Dendritic cell treated with granulocyte-macrophage colony-stimulating factor and Interleukin-4, amounts not matched to agents 40 ng/mL and 50 ng/mL, for 4 days (primary cell): ENCODE results near the gene DIPK1C.

Source experiments
- H3K27ac Mint-ChIP-seq: one replicate; pipeline ENCODE4 v1.8.0; 2022; ENCODE audit warnings: mild to moderate bottlenecking, mixed read lengths
- H3K27me3 Mint-ChIP-seq: one replicate; pipeline ENCODE4 v1.8.0; 2022; ENCODE audit warnings: mild to moderate bottlenecking, mixed read lengths
- H3K36me3 Mint-ChIP-seq: one replicate; pipeline ENCODE4 v1.8.0; 2022; ENCODE audit warnings: low read depth, mixed read lengths
- H3K4me1 Mint-ChIP-seq: one replicate; pipeline ENCODE4 v1.8.0; 2022; ENCODE audit warnings: low read depth, mixed read lengths
- H3K4me3 Mint-ChIP-seq: one replicate; pipeline ENCODE4 v1.8.0; 2022; ENCODE audit warnings: mild to moderate bottlenecking, moderate library complexity, mixed read lengths
- H3K9me3 Mint-ChIP-seq: one replicate; pipeline ENCODE4 v1.8.0; 2022; ENCODE audit warnings: mixed read lengths
- intact Hi-C: fragments of 100-400 bp; cut with micrococcal nuclease; formaldehyde crosslinking; loops from one replicate; pipeline ENCODE4 v1.15.0; 2022

The DIPK1C gene

DNA sequence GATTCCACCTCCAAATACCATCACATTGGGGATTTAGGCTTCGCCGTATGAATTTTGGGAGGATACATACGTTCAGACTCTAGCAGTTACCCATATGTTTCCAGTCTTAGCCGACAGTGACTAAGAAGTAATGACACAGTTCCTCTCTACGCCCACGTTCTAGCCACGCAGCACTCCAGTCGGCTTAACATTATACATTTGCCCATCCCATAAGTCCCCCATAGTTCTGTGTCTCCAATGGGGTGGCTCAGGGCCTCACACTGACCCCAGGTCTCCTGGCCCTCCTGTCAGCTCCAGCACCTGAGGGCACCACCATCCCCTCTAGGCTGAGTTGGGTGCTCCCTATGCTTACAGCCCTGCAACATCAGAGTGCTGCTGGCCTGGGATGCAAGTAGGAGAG, 20.7 kb upstream of the DIPK1C start:
- Mint-ChIP-seq H3K27me3 (no peaks in the 10 kb centered on the region), H3K4me1 (peaks cover 32% of the 10 kb centered on the region), H3K4me3 (no peak overlapping the region), H3K27ac (no peak overlapping the region), H3K36me3 (no peaks in the 10 kb centered on the region), H3K9me3 (no peaks in the 10 kb centered on the region)
- intact Hi-C loops = no loop called here

DNA sequence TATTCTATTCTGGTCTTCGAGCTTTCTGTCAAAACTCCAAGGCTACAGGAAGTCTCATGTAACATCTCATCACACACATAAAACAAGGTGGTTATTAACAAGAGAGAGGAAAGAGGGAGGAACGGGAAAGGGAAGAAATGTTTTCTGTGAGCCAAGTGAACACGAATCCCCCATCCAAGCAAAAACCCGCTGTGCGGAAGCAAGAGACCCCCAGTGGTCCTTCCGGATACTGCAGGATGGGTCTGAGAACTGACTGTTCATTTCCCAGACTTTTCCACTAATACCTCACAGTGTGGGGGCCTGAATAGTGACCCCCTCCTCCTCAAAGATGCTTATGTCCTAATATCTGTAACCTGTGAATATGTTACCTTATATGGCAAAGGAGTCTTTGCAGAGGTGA, 19.0 kb upstream of the DIPK1C start:
- Mint-ChIP-seq H3K4me3 (no peak overlapping the region), H3K4me1 (peaks cover 32% of the 10 kb centered on the region), H3K27ac (no peak overlapping the region), H3K9me3 (no peaks in the 10 kb centered on the region), H3K27me3 (no peaks in the 10 kb centered on the region), H3K36me3 (no peaks in the 10 kb centered on the region)
- intact Hi-C loops = no loop called here

DNA sequence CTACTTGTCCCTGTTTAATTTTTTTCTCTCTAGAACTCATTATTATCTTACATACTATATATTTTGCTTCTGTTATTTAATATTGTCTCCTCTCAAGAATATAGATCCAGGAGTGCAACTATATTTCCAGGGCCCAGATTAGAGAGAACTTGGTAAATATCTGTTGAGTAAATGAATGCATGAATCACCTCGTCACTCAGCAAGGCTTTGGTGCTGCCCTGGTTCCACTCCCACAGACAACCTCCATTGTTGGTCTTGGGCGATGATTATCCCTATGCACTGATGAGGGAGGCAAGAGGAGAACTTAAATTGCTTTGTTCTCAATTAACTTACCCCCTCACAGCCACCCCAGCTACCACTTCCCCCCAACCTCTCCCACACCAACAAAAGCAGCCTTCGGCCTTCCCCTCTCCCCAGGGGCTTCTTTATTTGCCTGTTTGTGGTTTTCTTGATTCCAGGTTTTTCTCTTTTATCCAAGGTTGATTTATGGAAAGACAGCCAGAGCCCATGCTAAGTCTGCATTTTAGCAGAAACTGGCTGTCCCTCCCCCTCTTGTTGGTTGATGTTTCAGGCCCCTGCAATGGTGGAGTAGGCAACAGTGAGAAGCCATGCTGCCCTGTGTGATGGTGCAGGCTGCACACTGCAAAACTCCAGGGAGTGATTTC, 17.0 kb upstream of the DIPK1C start:
- no peaks in the 10 kb centered on the region for H3K27me3 Mint-ChIP-seq
- no peak overlapping the region for H3K4me3 Mint-ChIP-seq
- no peaks in the 10 kb centered on the region for H3K36me3 Mint-ChIP-seq
- peaks cover 18% of the 10 kb centered on the region for H3K4me1 Mint-ChIP-seq
- no peak overlapping the region for H3K27ac Mint-ChIP-seq
- peaks cover 10% of the 10 kb centered on the region for H3K9me3 Mint-ChIP-seq
- intact Hi-C loops = no loop called here

- intact Hi-C loops = no loop called here
- no peaks in the 10 kb centered on the region for H3K4me1 Mint-ChIP-seq
- H3K27me3 Mint-ChIP-seq = no peaks in the 10 kb centered on the region
- no peaks in the 10 kb centered on the region for H3K36me3 Mint-ChIP-seq
- H3K9me3 Mint-ChIP-seq = peaks cover 10% of the 10 kb centered on the region
- no peak overlapping the region for H3K27ac Mint-ChIP-seq
- H3K4me3 Mint-ChIP-seq = no peak overlapping the region
Observed at GRCh38 chr18:74472312-74472711, 15.2 kb upstream of the DIPK1C start.

DNA sequence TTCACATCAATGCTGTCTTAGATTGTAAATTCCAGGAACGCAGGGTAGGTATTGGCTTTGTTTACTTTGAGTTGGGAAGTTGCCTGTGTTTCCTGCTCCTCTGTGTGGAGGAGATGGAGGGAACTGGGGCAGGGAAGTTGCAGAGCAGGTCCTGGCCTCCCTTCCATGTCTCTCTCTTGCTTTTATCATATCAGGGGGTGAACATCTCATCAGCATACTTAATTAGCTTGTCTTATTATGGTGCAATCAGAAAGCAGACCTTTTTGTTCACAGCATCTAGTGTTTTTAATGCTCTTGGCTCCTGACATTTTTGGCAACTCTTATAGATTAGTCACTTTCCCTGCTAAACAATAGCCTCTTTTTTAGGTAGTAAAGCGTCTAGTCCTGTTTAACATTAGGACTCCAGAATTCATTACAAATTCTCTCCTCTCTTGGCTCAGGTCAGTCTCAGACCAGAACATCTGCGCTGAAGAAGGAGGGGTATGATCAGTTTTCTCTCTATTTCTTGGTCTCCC, 11.5 kb upstream of the DIPK1C start:
- Mint-ChIP-seq H3K27me3 (peaks cover 3% of the 10 kb centered on the region), H3K27ac (no peak overlapping the region), H3K4me1 (no peaks in the 10 kb centered on the region), H3K36me3 (no peaks in the 10 kb centered on the region), H3K4me3 (no peak overlapping the region), H3K9me3 (peaks cover 10% of the 10 kb centered on the region)
- intact Hi-C loops = no loop called here

- no peaks in the 10 kb centered on the region for H3K36me3 Mint-ChIP-seq
- no peak overlapping the region for H3K27ac Mint-ChIP-seq
- intact Hi-C loops = no loop called here
- no peak overlapping the region for H3K4me3 Mint-ChIP-seq
- peaks cover 7% of the 10 kb centered on the region for H3K27me3 Mint-ChIP-seq
- no peaks in the 10 kb centered on the region for H3K4me1 Mint-ChIP-seq
- H3K9me3 Mint-ChIP-seq = peaks cover 10% of the 10 kb centered on the region
Observed at GRCh38 chr18:74465775-74466174, 8.7 kb upstream of the DIPK1C start.

- H3K9me3 Mint-ChIP-seq = no peaks in the 10 kb centered on the region
- no peak overlapping the region for H3K27ac Mint-ChIP-seq
- H3K27me3 Mint-ChIP-seq = peaks cover 19% of the 10 kb centered on the region
- no peaks in the 10 kb centered on the region for H3K36me3 Mint-ChIP-seq
- H3K4me1 Mint-ChIP-seq = no peaks in the 10 kb centered on the region
- H3K4me3 Mint-ChIP-seq = no peak overlapping the region
- intact Hi-C loops = no loop called here
Observed at GRCh38 chr18:74463983-74464382, 6.9 kb upstream of the DIPK1C start.

DNA sequence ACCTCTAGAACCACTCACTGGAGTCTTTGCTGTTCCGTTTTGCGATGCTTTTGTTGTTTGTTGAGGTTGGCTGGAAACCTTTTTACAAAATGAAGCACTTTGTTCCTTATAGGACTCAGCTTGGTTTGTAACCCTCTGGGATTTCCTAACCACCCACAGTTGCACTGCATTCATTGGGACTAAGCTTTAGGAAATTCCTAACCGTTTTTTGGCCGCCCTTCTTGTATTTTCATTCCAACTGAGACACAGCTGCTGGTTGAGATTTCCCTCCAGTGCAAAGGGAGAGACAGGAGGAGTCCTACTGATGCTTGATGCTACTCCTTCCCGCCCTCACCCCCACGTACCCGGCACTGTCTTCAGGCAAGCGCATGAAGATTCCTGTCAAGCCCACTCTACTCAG, 6.1 kb upstream of the DIPK1C start:
- H3K27ac Mint-ChIP-seq = no peak overlapping the region
- H3K9me3 Mint-ChIP-seq = no peaks in the 10 kb centered on the region
- peaks cover 2% of the 10 kb centered on the region for H3K4me1 Mint-ChIP-seq
- intact Hi-C loops = no loop called here
- H3K36me3 Mint-ChIP-seq = no peaks in the 10 kb centered on the region
- peaks cover 26% of the 10 kb centered on the region for H3K27me3 Mint-ChIP-seq
- H3K4me3 Mint-ChIP-seq = no peak overlapping the region

DNA sequence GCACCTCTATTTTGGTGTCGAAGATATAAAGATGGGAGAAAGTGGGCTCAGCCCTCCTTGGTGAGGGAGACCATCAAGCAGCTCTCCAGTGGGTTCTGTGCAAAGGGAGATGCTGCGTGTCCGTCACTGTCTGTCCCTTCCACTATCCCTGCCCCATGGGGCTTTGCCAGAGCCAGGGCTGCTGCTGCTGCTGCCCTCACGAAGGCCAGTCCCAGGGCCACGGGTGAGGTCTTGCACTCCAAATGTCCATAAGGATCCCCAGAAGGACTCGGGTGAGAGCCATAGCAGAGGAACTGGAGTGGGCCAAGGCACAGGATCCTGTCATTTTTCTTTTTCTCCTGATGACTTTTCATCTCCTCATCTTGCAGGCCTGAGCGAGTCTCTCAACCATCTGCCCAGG, 3.7 kb upstream of the DIPK1C start:
- no peak overlapping the region for H3K4me3 Mint-ChIP-seq
- no peaks in the 10 kb centered on the region for H3K9me3 Mint-ChIP-seq
- peaks cover 18% of the 10 kb centered on the region for H3K4me1 Mint-ChIP-seq
- peaks cover 46% of the 10 kb centered on the region for H3K27me3 Mint-ChIP-seq
- intact Hi-C loops = no loop called here
- no peak overlapping the region for H3K27ac Mint-ChIP-seq
- no peaks in the 10 kb centered on the region for H3K36me3 Mint-ChIP-seq

DNA sequence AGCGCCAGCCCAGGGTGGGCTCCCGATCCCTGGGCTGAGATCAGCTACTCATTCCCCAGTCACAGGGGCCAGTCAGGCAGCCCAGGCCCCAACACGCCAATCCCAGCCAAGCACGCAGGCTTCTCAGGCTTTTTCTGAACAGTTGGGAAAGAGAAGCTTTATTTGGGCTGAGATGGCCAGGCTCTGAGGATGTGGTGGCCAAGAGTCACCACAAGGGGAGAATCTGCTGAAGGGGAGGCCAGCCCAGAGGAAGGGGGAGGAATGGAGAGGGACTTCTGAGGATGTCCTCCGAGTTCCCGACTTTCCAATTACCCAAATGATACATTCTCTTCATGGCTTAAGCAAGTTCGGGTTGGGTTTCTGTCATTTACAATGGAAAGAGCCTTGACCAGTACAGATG, 2.8 kb upstream of the DIPK1C start:
- no peak overlapping the region for H3K4me3 Mint-ChIP-seq
- H3K27me3 Mint-ChIP-seq = peaks cover 52% of the 10 kb centered on the region
- no peaks in the 10 kb centered on the region for H3K36me3 Mint-ChIP-seq
- no peak overlapping the region for H3K27ac Mint-ChIP-seq
- intact Hi-C loops = no loop called here
- peaks cover 18% of the 10 kb centered on the region for H3K4me1 Mint-ChIP-seq
- no peaks in the 10 kb centered on the region for H3K9me3 Mint-ChIP-seq

DNA sequence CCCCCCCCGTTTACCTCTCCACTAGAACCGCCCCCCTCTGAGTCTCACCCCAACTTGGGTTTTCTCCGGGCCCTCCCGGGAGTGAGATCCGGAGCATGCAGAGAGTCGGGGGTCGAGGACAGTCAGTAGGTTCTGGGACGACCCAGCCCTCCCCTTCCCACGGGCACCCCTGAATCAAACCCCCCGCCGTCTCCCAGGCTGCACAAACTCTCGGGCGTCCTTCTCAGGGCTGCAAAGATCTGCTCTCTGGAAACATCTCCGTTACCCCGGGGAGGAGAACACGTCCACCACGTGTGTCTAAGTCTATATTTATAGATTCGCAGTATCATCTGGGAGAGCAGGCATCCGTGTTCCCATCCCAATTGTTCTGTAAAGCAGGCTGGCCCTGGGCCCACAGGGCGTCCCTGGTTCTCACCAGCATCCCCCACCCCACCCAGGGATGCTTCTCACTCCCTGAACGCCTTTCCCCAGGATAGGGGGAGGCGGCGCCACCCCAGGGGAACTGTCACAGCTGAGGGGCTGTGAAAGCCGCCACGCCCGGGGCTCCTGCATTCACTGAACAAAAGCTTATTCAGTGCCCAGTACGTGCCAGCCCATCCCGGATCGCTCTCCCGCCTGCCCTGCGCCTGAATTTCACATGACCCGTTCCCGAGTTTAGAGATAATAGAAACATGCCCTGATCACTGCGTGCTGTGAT, 765 bp upstream of the DIPK1C start:
- no peaks in the 10 kb centered on the region for H3K9me3 Mint-ChIP-seq
- H3K27ac Mint-ChIP-seq = no peak overlapping the region
- no peak overlapping the region for H3K4me3 Mint-ChIP-seq
- peaks cover 18% of the 10 kb centered on the region for H3K4me1 Mint-ChIP-seq
- intact Hi-C loops = no loop called here
- no peaks in the 10 kb centered on the region for H3K36me3 Mint-ChIP-seq
- H3K27me3 Mint-ChIP-seq = peaks cover 65% of the 10 kb centered on the region

DNA sequence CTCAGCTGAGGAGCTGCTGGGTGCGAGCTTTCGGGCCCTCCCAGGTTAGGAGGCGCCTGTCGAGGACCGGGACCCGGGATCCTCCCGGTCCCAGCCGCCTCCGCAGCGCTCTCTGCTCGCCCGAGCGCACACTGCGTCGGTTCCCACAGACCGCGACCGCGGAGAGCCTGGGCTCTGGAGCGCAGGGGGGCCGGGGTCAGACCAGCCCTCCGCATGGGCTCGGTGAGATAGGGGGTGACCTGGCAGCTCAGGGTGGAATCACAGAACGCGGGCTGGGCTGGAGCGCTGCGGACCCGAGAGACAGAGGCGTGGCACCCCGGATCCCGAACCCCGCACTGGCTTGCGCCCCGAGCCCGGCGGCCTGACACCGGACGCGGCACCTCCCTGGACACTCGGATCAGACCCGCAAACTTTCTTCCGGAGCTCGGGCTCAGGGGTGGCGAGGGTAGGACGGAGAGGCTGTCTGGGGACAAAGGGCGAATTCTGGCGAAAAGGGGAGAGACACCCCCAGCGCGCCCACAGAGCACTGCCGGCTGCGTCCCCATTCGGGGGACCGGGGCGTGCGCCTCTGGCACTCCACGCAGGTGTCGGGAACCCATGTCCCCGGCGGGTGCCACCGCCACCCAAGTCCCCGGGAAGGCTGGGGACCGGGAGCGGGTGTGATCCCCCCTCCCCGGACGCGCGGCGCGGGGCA, 612 bp downstream of the DIPK1C start:
- Mint-ChIP-seq H3K27me3 (peaks cover 64% of the 10 kb centered on the region), H3K9me3 (no peaks in the 10 kb centered on the region), H3K36me3 (no peaks in the 10 kb centered on the region), H3K4me1 (peaks cover 18% of the 10 kb centered on the region), H3K27ac (no peak overlapping the region), H3K4me3 (no peak overlapping the region)
- intact Hi-C loops = no loop called here

DNA sequence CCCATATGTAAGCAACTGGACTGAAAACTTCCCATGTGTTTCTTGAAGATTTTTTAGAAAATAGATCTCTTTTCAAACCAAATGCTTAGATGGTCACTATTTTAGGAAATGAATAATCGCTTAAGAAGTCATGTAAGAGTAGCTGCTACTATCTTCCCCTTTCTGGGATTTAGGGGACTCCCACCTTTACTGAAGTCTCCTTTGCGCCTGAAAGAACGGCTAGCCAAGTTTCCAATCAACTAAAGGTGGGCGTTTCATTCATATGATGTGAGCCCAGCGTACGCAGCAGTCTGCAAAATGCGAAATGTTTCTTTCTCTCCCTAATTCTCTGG, 1.1 kb downstream of the DIPK1C start:
- H3K27ac Mint-ChIP-seq = no peak overlapping the region
- peaks cover 63% of the 10 kb centered on the region for H3K27me3 Mint-ChIP-seq
- intact Hi-C loops = no loop called here
- no peaks in the 10 kb centered on the region for H3K9me3 Mint-ChIP-seq
- peaks cover 18% of the 10 kb centered on the region for H3K4me1 Mint-ChIP-seq
- no peaks in the 10 kb centered on the region for H3K36me3 Mint-ChIP-seq
- no peak overlapping the region for H3K4me3 Mint-ChIP-seq

- intact Hi-C loops = no loop called here
- Mint-ChIP-seq H3K36me3 (no peaks in the 10 kb centered on the region), H3K4me1 (peaks cover 18% of the 10 kb centered on the region), H3K27ac (no peak overlapping the region), H3K4me3 (no peak overlapping the region), H3K9me3 (no peaks in the 10 kb centered on the region), H3K27me3 (peaks cover 66% of the 10 kb centered on the region)
Observed at GRCh38 chr18:74455386-74455785, 1.7 kb downstream of the DIPK1C start.
